Eye (tissue), 1 donor: ENCODE results near the gene FOXF2.
"Not testable (repeated sequence)": the region's sequence is repeated elsewhere in the genome, so short reads cannot be mapped to it uniquely, and the experiment has no call there.

Experiments used
- DNase-seq: peaks from one replicate; pipeline ENCODE4 v3.0.0-alpha.2; 2015

Gene FOXF2

GRCh38 chr6:1389369-1390132 is at the start of gene FOXF2:
FOXF2 (plus strand) TSS chr6:1389576; CDS start chr6:1389948, 372 bp downstream.
- DNase-seq = peak; percentile 35

GRCh38 chr6:1346101-1346500 is 43.3 kb upstream of the FOXF2 start:
- no peak for DNase-seq

- no peak for DNase-seq
These were observed 42.8 kb upstream of the FOXF2 start for GRCh38 chr6:1346558-1347091.

- DNase-seq = no peak
These were observed 42.2 kb upstream of the FOXF2 start for GRCh38 chr6:1347161-1347560.

- DNase-seq = peak; percentile 19
These were observed 40.7 kb upstream of the FOXF2 start for GRCh38 chr6:1348675-1349074.

GRCh38 chr6:1349655-1350054 is 39.7 kb upstream of the FOXF2 start:
- no peak for DNase-seq

- DNase-seq = no peak
These were observed 37.9 kb upstream of the FOXF2 start for GRCh38 chr6:1351381-1352008.

GRCh38 chr6:1355068-1355467 is 34.3 kb upstream of the FOXF2 start:
- DNase-seq = not testable (repeated sequence)

GRCh38 chr6:1361717-1362116 is 27.7 kb upstream of the FOXF2 start:
- not testable (repeated sequence) for DNase-seq

GRCh38 chr6:1362643-1363042 is 26.7 kb upstream of the FOXF2 start:
- DNase-seq = no peak

- no peak for DNase-seq
These were observed 26.1 kb upstream of the FOXF2 start for GRCh38 chr6:1363298-1363697.

- peak; percentile 25 for DNase-seq
These were observed 25.4 kb upstream of the FOXF2 start for GRCh38 chr6:1363729-1364572.

GRCh38 chr6:1364791-1365190 is 24.6 kb upstream of the FOXF2 start:
- DNase-seq = no peak

- DNase-seq = peak; percentile 6
These were observed 23.7 kb upstream of the FOXF2 start for GRCh38 chr6:1365686-1366085.

GRCh38 chr6:1367771-1368170 is 21.6 kb upstream of the FOXF2 start:
- DNase-seq = no peak

GRCh38 chr6:1368940-1369339 is 20.4 kb upstream of the FOXF2 start:
- no peak for DNase-seq

- DNase-seq = not testable (repeated sequence)
These were observed 19.7 kb upstream of the FOXF2 start for GRCh38 chr6:1369695-1370094.

GRCh38 chr6:1371933-1372332 is 17.4 kb upstream of the FOXF2 start:
- no peak for DNase-seq

- no peak for DNase-seq
These were observed 16.7 kb upstream of the FOXF2 start for GRCh38 chr6:1372690-1373089.

GRCh38 chr6:1376653-1377052 is 12.7 kb upstream of the FOXF2 start:
- no peak for DNase-seq

GRCh38 chr6:1377526-1377925 is 11.8 kb upstream of the FOXF2 start:
- peak; percentile 46 for DNase-seq

- DNase-seq = peak; percentile 61
These were observed 11.0 kb upstream of the FOXF2 start for GRCh38 chr6:1378065-1379016.
